GM21528 (cell line): Measurements from ENCODE around the gene RBSN.
A peak's percentile ranks its signal among the peaks of the same experiment; 100 is the strongest.
"Not testable (repeated sequence)": the region's sequence is repeated elsewhere in the genome, so short reads cannot be mapped to it uniquely, and the experiment has no call there.

Source experiments
- ATAC-seq: cut with Tn5 transposase; IDR thresholded peaks from one replicate; pipeline ENCODE4 v1.9.1; 2021; ENCODE audit warnings: mild to moderate bottlenecking, moderate library complexity; ENCODE audit not compliant: unreplicated experiment, low FRiP score

RBSN gene

DNA sequence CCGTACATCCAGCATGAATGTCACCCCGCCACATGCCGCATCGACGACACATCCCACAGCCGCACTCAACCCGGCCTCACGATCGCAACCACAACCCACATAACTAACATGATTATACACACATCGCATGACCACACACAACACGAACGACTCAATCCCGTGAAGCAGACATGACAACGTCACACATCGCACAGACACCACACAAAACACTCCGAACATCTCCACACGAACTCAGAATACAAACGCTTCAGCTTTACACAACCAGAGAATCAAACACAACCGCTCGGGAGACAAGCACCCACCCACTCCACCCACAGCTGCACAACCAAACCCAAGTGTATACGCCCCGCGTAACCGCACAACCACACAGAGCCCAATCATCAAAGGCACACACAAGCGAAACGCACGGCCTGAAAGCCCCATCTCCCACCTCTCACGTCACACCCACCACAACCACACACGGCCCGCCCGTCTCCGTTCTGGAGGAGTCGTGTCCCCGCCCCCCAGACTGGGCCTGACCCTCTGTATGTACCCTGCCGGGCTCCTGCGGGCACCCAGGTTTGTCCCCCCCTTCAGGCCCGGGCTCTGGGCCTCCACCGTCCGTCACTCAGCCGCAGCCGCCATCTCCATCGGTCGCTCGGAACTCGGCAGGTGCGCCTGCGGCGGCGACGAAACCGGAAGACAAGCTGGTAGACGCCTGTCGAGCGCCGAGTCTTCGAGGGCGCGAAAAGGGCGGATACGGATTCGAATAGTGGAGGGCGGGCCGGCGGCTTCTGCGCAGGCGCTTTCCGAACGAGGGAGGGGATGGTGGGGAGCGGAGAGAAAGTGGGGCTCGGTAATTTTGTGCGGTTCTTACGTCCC, at the start of gene RBSN:
Gene RBSN (minus strand): TSS at position 646 of the 861 bp plus-strand sequence. CDS start 3,028 bp downstream, outside the sequence.
- peak; percentile 83 for ATAC-seq

GRCh38 chr3:15148614-15149013, 49.7 kb upstream of the RBSN start:
- no peak for ATAC-seq

GRCh38 chr3:15136885-15137284, 37.9 kb upstream of the RBSN start:
- not testable (repeated sequence) for ATAC-seq

DNA sequence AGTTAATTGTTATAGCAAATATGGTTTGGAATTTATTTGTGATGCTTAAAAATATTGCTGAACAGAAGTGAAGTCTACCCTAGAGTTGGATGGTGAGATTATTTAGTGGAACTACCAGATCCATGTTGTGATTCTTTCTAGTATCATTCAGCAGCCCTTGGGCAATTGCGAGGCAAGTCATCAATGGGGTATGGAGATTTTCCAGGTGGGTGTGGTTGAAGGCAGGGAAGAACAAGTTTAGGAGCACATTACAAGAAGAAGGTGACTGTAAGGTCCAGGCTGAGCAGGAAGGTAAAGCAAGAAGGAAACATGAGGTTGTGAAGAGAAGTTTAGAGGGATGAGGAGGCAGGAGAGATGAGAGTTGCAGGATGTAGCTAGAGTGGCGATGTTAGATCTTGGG, 36.0 kb upstream of the RBSN start:
- ATAC-seq = not testable (repeated sequence)

DNA sequence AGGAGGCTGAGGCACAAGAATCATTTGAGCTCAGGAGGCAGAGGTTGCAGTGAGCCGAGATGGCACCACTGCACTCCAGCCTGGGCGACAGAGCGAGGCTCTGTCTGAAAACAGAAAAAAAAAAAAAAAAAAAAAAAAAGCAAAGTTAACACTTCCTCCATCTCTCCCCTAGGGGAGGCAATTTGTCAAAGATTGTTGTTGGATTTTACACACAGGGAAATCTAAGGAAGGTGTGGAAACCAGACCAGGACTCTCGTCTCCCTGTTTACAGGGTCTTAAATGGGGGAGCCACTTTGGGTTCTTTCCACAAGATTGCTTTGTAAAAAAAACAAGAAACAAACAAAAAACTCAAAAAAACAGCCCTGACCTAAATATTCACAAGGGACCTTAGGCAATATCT, 29.5 kb upstream of the RBSN start:
- ATAC-seq = not testable (repeated sequence)

GRCh38 chr3:15126975-15127374, 28.0 kb upstream of the RBSN start:
- not testable (repeated sequence) for ATAC-seq

- no peak for ATAC-seq
Observed at GRCh38 chr3:15122398-15122797, 23.4 kb upstream of the RBSN start.

DNA sequence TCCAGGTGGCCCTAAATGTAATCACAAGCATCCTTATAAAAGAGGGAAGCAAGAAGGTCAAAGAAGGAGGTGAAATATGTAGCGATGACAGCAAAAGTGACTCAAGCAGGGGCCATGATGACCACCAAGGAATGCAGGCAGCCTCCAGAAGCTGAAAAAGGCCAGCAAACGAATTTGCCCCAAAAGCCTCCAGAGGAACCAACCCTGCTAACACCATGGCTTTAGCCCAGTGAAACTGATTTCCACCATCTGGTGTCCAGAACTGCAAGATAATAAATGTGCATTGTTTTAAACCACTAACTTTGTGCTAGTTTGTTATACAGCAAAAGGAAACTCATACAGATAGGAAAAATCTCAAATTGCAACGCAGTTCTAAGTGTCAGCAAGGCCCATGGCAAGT, 23.0 kb upstream of the RBSN start:
- ATAC-seq = no peak

GRCh38 chr3:15120986-15121385, 22.0 kb upstream of the RBSN start:
- no peak for ATAC-seq

GRCh38 chr3:15117011-15117410, 18.1 kb upstream of the RBSN start:
- no peak for ATAC-seq

- ATAC-seq = no peak
Observed at GRCh38 chr3:15116032-15116669, 17.2 kb upstream of the RBSN start.

GRCh38 chr3:15114466-15115358, 15.8 kb upstream of the RBSN start:
- no peak for ATAC-seq

- no peak for ATAC-seq
Observed at GRCh38 chr3:15113884-15114283, 14.9 kb upstream of the RBSN start.

GRCh38 chr3:15113471-15113870, 14.5 kb upstream of the RBSN start:
- no peak for ATAC-seq

DNA sequence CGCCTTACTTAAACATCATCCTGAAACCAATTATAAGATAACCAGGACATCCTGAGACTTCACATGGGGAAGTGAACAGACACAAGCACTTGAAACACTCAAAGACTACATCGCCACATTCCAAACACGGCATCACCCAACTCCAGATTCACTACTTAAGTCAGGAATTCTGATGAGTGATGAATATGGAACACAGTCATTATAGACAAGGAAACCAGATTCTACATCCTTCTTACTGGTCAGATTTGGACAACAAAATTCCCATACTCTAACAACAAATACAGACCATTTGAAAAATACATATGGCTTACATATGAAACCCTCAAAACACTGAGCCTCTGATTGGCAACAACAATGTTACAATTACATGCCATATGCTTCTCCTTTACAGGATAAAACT, 13.1 kb upstream of the RBSN start:
- no peak for ATAC-seq

GRCh38 chr3:15110206-15110605, 11.3 kb upstream of the RBSN start:
- no peak for ATAC-seq

DNA sequence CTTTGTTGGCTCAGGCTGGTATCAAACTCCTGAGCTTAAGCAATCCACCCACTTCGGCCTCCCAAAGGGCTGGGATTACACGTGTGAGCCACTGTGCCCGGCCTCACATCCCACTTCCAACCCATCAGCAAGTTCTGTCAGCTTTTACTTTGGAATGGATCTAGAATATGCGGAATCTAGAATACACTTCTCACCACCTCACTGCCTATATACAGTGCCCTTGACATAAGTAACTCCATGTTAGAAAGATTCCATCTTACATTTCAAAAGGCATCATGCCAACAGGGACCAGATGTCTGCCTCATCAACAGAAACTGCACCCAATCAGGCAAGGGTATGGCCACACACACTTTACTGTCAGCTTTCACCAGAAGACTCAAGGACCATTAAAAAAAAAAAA, 9.9 kb upstream of the RBSN start:
- ATAC-seq = no peak

DNA sequence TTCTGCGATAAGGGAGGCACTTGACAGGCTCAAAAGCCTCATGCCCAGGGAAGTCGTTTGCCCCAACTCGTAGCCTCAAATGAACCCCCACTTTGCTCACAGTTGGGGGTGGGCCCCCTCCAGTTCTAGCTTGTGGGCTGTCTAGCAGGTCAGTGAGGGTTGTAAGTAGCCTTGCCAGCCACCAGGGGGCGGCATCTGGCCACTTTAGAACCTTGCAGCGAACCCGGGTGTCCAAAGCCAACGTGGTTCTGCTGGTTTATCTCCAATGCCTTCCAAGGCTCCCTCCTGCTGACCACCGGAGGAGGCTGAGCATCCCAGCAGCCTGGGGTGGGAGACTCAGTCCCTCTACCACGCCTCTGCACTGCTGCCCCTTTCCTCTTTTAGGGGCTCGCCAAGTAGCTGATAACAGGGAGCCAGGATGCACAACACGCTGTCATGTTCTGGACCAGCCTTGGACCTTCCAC, 9.2 kb upstream of the RBSN start:
- peak; percentile 72 for ATAC-seq

DNA sequence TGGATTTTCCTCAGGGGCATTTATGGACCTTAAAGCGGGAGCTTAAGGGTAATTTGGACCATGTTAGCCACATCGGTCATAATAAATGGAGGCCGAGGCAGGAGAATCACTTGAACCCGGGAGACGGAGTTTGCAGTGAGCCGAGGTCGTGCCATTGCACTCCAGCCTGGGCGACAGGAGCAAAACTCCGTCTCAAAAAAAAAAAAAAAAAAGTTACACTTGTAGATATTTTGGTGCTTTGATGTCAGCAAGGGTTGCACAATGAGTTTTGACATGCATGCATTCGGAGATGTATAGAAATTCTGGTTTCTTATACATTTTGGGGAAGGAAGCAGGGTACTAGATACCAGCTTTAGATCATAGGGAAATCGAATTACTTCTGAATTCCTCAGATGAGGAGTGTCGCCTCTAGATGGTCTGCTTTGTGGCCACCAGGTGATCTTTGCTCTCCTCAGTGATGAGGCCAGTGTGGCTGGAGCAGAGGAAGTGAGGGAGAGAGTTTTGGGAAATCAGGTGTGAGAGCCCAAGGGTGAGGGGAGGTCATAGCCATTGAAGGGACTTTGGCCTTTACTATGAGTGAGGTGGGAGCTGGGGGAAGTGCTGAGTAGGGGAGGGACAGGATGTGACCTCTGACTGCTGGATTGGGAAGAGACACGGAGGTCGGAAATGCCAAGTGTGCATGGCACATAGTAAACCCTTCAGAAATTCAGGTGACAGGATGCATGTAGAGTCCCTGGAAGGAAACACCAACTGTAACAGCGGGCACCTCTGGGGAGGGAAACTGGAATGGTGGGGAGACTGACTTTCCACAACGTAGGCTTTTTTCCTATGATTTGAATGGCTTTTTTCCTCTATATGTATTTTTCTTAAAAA, 8.4 kb upstream of the RBSN start:
- ATAC-seq = no peak

DNA sequence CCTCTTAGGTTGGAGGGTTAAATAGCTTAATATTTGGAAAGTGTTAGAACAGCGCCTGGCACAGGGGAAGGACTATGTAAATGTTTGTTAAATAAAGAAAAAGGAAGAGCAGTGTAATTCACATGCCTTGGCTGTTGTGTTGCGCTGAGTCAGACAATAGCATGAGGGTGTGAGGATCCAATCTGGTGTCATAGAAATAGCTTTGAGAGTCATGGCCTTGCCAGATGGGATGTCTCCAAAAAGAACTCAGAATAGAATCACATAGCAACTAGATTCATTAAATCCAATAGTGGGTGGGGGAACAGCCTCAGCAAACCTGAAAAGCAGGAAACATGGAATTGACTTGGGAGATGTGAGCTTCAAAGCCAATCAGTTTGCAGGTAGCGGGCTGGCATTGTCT, 3.9 kb upstream of the RBSN start:
- no peak for ATAC-seq
